ENCODE measurements around the gene HLCS.

GRCh38 chr21:36968976-36969375 is 2.5 kb upstream of the HLCS start:
- TF ChIP-seq CTCF (conservative IDR thresholded peaks at IDR 0.05 in 1 of 2, IDR thresholded peaks at IDR 0.05 in 1 of 2; ENCODE audit: low read depth in 1 of 2, low read length in 2 of 2) = no peak
- no peak for TF ChIP-seq EZH2 (IDR thresholded peaks at IDR 0.05; ENCODE audit: low read length, missing control alignments)
